ENCODE data around the gene ZBTB7B.

Gene ZBTB7B

DNA sequence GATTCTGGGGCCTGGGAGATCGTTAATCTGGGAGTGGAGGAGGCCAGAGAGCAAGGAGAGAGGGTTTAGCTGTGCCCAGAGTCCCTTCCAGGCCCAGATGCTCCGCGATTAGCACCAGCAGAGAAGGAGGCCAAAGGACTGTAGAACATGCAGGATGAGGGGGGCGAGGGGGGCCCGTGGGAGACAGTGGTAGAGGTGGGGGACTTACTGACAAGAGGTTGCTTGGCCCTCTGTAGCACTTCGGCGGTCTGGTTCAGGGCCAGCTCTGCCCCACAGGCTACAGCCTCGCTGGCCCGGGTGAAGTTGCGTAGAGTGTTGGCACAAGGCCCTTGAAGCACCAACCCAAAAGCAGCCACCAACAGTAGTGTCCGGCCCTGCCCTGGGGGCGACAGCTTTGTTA lies 30.3 kb downstream of the ZBTB7B start:
- H3K9me3 ChIP-seq (ENCODE audit: control insufficient read depth, low read length): no peaks in the 10 kb centered on the region
- peaks cover 5% of the 10 kb centered on the region for H3K4me1 ChIP-seq (ENCODE audit: control insufficient read depth, insufficient read depth, low read length, poor library complexity, severe bottlenecking)
- no peaks in the 10 kb centered on the region for H3K36me3 ChIP-seq (ENCODE audit: control insufficient read depth, insufficient read depth, low read length)
- 90% methylated on average over 9 to 12 of the region's 12 CpGs for WGBS, 2 experiments (ENCODE audit: insufficient coverage in 2 of 2)
- H3K4me3 ChIP-seq (ENCODE audit: extremely low read depth, insufficient read depth, low read length, poor library complexity, severe bottlenecking): no peak overlapping the region
- H3K27ac ChIP-seq (ENCODE audit: low read depth, low read length, severe bottlenecking): no peak overlapping the region

- Histone ChIP-seq H3K4me3 (ENCODE audit: extremely low read depth, insufficient read depth, low read length, poor library complexity, severe bottlenecking) (no peak within 1 kb of the TSS), H3K27ac (ENCODE audit: low read depth, low read length, severe bottlenecking) (no peak within 1 kb of the TSS), H3K36me3 (ENCODE audit: control insufficient read depth, insufficient read depth, low read length) (no peaks in the 10 kb centered on the region), H3K4me1 (ENCODE audit: control insufficient read depth, insufficient read depth, low read length, poor library complexity, severe bottlenecking) (peaks cover 9% of the 10 kb centered on the region), H3K9me3 (ENCODE audit: control insufficient read depth, low read length) (no peaks in the 10 kb centered on the region)
- 94 to 95% methylated on average over 7 to 8 of the region's 9 CpGs for WGBS, 2 experiments (ENCODE audit: insufficient coverage in 2 of 2)
These were observed 30.9 kb downstream of the ZBTB7B start, which contains the start of the genes DCST1 and DCST2 for GRCh38 chr1:155033524-155033923. Gene DCST1 (plus strand): TSS chr1:155033824. CDS start chr1:155034037, 213 bp downstream. Gene DCST2 (minus strand): TSS chr1:155033781. CDS start chr1:155033701, 80 bp downstream.

GRCh38 chr1:155034318-155035208 lies 32.0 kb downstream of the ZBTB7B start:
- no peaks in the 10 kb centered on the region for H3K9me3 ChIP-seq (ENCODE audit: control insufficient read depth, low read length)
- 89 to 91% methylated on average over 13 to 17 of the region's 20 CpGs for WGBS, 2 experiments (ENCODE audit: insufficient coverage in 2 of 2)
- no peaks in the 10 kb centered on the region for H3K36me3 ChIP-seq (ENCODE audit: control insufficient read depth, insufficient read depth, low read length)
- peaks cover 11% of the 10 kb centered on the region for H3K4me1 ChIP-seq (ENCODE audit: control insufficient read depth, insufficient read depth, low read length, poor library complexity, severe bottlenecking)
- no peak overlapping the region for H3K4me3 ChIP-seq (ENCODE audit: extremely low read depth, insufficient read depth, low read length, poor library complexity, severe bottlenecking)
- H3K27ac ChIP-seq (ENCODE audit: low read depth, low read length, severe bottlenecking): no peak overlapping the region

DNA sequence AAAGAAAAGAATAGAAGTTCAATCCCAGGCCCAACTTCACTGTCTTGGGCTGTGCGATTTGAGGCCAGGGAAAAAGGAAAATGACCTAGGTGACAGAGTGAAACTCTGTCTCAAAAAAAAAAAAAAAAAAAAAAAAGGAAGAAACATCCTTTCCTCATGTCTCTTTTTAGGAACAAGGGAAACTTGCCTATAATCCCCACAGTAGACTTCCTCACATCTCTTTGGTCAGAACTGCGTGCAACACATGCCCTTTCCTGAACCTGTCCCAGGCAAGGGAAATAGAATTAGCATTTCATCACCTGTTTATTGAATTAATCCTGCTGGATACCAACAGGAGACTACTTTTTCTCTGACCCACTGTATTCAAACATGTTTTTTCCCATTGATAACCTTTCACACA lies 33.3 kb downstream of the ZBTB7B start:
- no peaks in the 10 kb centered on the region for H3K9me3 ChIP-seq (ENCODE audit: control insufficient read depth, low read length)
- peaks cover 11% of the 10 kb centered on the region for H3K4me1 ChIP-seq (ENCODE audit: control insufficient read depth, insufficient read depth, low read length, poor library complexity, severe bottlenecking)
- no peak overlapping the region for H3K4me3 ChIP-seq (ENCODE audit: extremely low read depth, insufficient read depth, low read length, poor library complexity, severe bottlenecking)
- H3K27ac ChIP-seq (ENCODE audit: low read depth, low read length, severe bottlenecking): no peak overlapping the region
- WGBS, 2 experiments (ENCODE audit: insufficient coverage in 2 of 2): 100% methylated on average over 1 of the region's 2 CpGs
- H3K36me3 ChIP-seq (ENCODE audit: control insufficient read depth, insufficient read depth, low read length): no peaks in the 10 kb centered on the region

DNA sequence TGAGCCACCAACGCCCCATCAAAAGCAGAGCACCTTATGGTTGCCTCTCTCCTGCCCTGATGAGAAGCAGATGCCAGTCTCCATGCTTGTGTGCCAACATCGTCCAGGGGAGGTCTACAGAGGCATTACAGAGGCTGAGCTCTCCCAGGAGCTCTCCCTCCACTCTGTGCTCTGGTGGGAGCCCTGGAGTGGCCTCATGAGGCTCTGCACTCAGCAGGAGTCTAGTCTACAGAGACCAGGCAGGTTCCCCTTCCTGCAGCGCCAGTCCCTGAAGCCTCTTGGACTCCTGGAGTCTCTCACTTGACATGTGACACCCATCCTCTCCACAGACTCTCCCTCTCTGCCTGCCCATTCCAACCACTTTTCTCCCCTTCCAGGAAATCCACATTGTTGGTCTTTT lies 34.4 kb downstream of the ZBTB7B start:
- Histone ChIP-seq H3K27ac (ENCODE audit: low read depth, low read length, severe bottlenecking) (no peak overlapping the region), H3K9me3 (ENCODE audit: control insufficient read depth, low read length) (no peaks in the 10 kb centered on the region), H3K4me3 (ENCODE audit: extremely low read depth, insufficient read depth, low read length, poor library complexity, severe bottlenecking) (no peak overlapping the region), H3K4me1 (ENCODE audit: control insufficient read depth, insufficient read depth, low read length, poor library complexity, severe bottlenecking) (peaks cover 11% of the 10 kb centered on the region), H3K36me3 (ENCODE audit: control insufficient read depth, insufficient read depth, low read length) (no peaks in the 10 kb centered on the region)
- 94 to 97% methylated on average over 3 of the region's 3 CpGs for WGBS, 2 experiments (ENCODE audit: insufficient coverage in 2 of 2)

DNA sequence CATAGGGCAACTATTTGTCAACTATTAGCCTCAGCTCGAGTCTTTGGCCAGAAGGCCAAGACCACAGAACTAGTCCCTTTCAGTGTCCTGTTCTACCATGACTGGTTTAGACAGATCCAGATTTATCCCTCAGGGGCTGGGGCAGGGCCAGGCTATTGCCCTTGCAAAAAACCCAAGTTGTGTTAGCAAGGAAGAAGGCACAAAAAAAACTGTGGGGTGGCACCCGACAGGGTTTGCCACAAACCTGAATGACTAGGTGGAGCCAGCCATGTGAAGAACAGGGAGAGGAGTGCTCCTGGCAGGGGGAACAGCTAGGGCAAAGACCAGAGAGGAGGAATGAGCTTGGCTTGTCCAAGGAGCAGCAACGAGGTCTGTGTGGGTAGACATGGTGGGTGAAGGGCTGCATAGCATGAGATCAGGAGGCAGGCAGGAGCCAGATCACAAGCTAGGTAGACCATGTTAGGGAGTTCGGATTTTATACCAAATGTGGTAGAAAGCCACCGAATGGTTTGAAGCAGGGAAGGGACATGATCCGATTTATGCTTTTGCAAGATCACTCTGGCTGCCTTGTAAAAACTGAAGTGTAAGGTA lies 35.3 kb downstream of the ZBTB7B start:
- no peaks in the 10 kb centered on the region for H3K36me3 ChIP-seq (ENCODE audit: control insufficient read depth, insufficient read depth, low read length)
- no peaks in the 10 kb centered on the region for H3K9me3 ChIP-seq (ENCODE audit: control insufficient read depth, low read length)
- H3K27ac ChIP-seq (ENCODE audit: low read depth, low read length, severe bottlenecking): no peak overlapping the region
- 93 to 100% methylated on average over 6 of the region's 6 CpGs for WGBS, 2 experiments (ENCODE audit: insufficient coverage in 2 of 2)
- H3K4me1 ChIP-seq (ENCODE audit: control insufficient read depth, insufficient read depth, low read length, poor library complexity, severe bottlenecking): peaks cover 11% of the 10 kb centered on the region
- no peak overlapping the region for H3K4me3 ChIP-seq (ENCODE audit: extremely low read depth, insufficient read depth, low read length, poor library complexity, severe bottlenecking)

DNA sequence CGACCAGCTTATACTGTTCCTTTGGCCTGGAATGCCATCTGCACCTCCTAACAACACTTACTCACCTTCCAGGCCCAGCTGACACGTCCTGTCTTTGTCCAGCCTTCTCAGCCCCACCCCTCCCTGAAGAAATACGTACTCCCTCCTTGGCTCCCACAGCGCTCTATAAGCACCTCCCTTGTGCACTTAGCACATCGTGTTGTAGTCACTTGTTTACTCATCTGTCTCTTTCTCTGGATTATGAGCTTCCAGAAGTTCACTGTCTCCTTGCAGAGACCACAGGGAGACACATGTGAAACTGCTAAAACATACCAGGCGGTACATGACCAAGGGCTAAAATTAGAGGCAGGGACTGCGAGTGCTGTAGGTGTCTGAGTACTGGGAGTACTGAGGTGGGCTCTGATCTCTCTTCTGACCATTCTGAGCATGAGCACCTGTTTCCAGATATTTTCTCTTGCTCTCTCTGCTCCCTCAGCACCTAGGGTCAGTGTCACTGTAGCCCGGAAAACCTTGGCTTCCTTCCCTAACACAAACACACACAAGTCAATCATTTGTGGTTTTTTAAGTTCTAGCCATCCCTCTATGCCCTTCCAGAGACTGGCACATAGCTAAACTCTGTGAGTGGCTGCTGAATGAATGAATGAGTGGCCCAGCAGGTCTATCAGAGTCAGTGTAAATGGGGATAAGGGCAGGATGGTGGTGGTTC lies 36.2 kb downstream of the ZBTB7B start:
- H3K9me3 ChIP-seq (ENCODE audit: control insufficient read depth, low read length): no peaks in the 10 kb centered on the region
- 80 to 85% methylated on average over 5 to 8 of the region's 8 CpGs for WGBS, 2 experiments (ENCODE audit: insufficient coverage in 2 of 2)
- no peak overlapping the region for H3K27ac ChIP-seq (ENCODE audit: low read depth, low read length, severe bottlenecking)
- peaks cover 11% of the 10 kb centered on the region for H3K4me1 ChIP-seq (ENCODE audit: control insufficient read depth, insufficient read depth, low read length, poor library complexity, severe bottlenecking)
- H3K36me3 ChIP-seq (ENCODE audit: control insufficient read depth, insufficient read depth, low read length): no peaks in the 10 kb centered on the region
- H3K4me3 ChIP-seq (ENCODE audit: extremely low read depth, insufficient read depth, low read length, poor library complexity, severe bottlenecking): no peak overlapping the region

DNA sequence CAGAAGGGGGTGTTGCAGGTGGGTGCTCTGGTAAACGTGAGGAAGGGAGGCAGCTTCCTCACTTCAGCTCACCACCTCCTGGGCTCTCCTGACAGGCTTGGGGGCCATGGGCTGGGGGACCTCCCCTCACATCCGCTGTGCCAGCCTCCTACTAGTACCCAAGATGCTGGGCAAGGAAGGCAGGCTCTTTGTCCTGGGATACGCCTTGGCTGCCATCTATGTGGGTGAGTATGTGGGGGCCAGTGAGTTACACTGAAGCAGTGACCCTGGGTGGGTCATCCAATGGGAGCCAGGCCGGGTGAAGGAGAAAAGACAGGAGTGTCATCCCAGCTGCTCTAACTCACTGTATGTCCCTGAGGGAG lies 36.7 kb downstream of the ZBTB7B start:
- Histone ChIP-seq H3K9me3 (ENCODE audit: control insufficient read depth, low read length) (no peaks in the 10 kb centered on the region), H3K36me3 (ENCODE audit: control insufficient read depth, insufficient read depth, low read length) (no peaks in the 10 kb centered on the region), H3K4me1 (ENCODE audit: control insufficient read depth, insufficient read depth, low read length, poor library complexity, severe bottlenecking) (peaks cover 11% of the 10 kb centered on the region), H3K27ac (ENCODE audit: low read depth, low read length, severe bottlenecking) (no peak overlapping the region), H3K4me3 (ENCODE audit: extremely low read depth, insufficient read depth, low read length, poor library complexity, severe bottlenecking) (no peak overlapping the region)
- WGBS, 2 experiments (ENCODE audit: insufficient coverage in 2 of 2): 80 to 90% methylated on average over 2 of the region's 4 CpGs

DNA sequence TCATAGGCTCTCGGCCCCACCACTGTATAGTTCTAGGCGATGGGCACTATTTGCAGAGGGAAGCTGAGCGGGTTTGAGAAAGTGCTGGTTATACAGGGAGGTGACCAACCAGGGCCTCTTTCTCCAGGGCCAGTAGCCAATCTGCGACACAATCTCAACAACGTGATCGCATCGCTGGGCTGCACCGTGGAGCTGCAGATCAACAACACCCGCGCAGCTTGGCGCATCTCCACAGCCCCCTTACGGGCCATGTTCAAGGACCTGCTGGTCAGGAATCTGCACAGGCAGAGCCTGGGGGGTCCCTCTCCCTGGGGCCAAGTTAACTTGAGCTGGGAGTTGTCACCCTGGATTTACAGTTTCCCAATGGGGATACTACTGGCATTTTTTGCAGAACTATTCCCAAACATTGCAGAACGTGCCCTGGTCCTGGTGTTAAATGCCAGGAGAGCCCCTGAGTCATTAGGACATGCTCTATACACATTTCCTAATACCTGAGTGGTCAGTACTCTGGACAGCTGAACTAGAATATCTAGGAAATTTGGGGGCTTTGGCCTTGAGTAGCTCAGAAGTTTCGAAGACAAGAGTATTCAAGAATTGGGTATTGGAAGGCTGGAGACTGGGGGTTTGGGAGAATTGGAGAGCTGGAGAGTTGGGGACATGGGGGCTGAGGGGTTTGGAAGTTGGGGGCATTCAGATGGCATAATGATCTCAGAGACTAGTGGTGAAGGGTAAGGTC lies 37.9 kb downstream of the ZBTB7B start:
- Histone ChIP-seq H3K27ac (ENCODE audit: low read depth, low read length, severe bottlenecking) (no peak overlapping the region), H3K4me3 (ENCODE audit: extremely low read depth, insufficient read depth, low read length, poor library complexity, severe bottlenecking) (no peak overlapping the region), H3K9me3 (ENCODE audit: control insufficient read depth, low read length) (no peaks in the 10 kb centered on the region), H3K4me1 (ENCODE audit: control insufficient read depth, insufficient read depth, low read length, poor library complexity, severe bottlenecking) (peaks cover 20% of the 10 kb centered on the region), H3K36me3 (ENCODE audit: control insufficient read depth, insufficient read depth, low read length) (no peaks in the 10 kb centered on the region)
- WGBS, 2 experiments (ENCODE audit: insufficient coverage in 2 of 2): 95 to 96% methylated on average over 13 to 14 of the region's 14 CpGs

GRCh38 chr1:155042789-155043188 lies 40.2 kb downstream of the ZBTB7B start:
- 79 to 91% methylated on average over 4 of the region's 5 CpGs for WGBS, 2 experiments (ENCODE audit: insufficient coverage in 2 of 2)
- H3K4me3 ChIP-seq (ENCODE audit: extremely low read depth, insufficient read depth, low read length, poor library complexity, severe bottlenecking): no peak overlapping the region
- H3K4me1 ChIP-seq (ENCODE audit: control insufficient read depth, insufficient read depth, low read length, poor library complexity, severe bottlenecking): peaks cover 31% of the 10 kb centered on the region
- H3K9me3 ChIP-seq (ENCODE audit: control insufficient read depth, low read length): no peaks in the 10 kb centered on the region
- no peaks in the 10 kb centered on the region for H3K36me3 ChIP-seq (ENCODE audit: control insufficient read depth, insufficient read depth, low read length)
- H3K27ac ChIP-seq (ENCODE audit: low read depth, low read length, severe bottlenecking): no peak overlapping the region

All from mesodermal cell (in vitro differentiated cells).